GM12891 (cell line): ENCODE data around the gene OVCH1.

Experiments
- DNase-seq: peaks from one replicate; pipeline ENCODE4 v3.0.0; 2011; ENCODE audit warnings: low spot score; ENCODE audit not compliant: insufficient read length
- FAIRE-seq: peaks from 2 replicates; lab custom pipeline; 2011; peaks lifted over from hg19 to GRCh38; lab: Jason Lieb, UNC
- PAX5 ChIP-seq: IDR thresholded peaks from 2 replicates; pipeline ENCODE4 v1.6.1; 2011; ENCODE audit warnings: low read length, moderate library complexity, mild to moderate bottlenecking; ENCODE audit not compliant: insufficient read depth, severe bottlenecking
- POLR2A ChIP-seq: IDR thresholded peaks from 2 replicates; pipeline ENCODE4 v1.6.1; 2011; ENCODE audit warnings: low read depth, low read length, control low read depth
- POLR2AphosphoS5 ChIP-seq: IDR thresholded peaks from 2 replicates; pipeline ENCODE4 v1.6.1; 2011; ENCODE audit warnings: low read depth, low read length, control low read depth
- POU2F2 ChIP-seq: IDR thresholded peaks from 2 replicates; pipeline ENCODE4 v1.6.1; 2011; ENCODE audit warnings: low read depth, mild to moderate bottlenecking, control low read depth, low read length, moderate library complexity
- SPI1 ChIP-seq: IDR thresholded peaks from 2 replicates; pipeline ENCODE4 v1.6.1; 2011; ENCODE audit warnings: low read depth, low read length, control low read depth
- TAF1 ChIP-seq: IDR thresholded peaks from 2 replicates; pipeline ENCODE4 v1.6.1; 2011; ENCODE audit warnings: low read depth, low read length, control low read depth

OVCH1 gene

GRCh38 chr12:29530436-29530835 is 33.0 kb upstream of the OVCH1 start:
- TF ChIP-seq TAF1 (no peak), POU2F2 (no peak), POLR2A (no peak)
- no peak for FAIRE-seq

GRCh38 chr12:29528161-29528560 is 30.7 kb upstream of the OVCH1 start:
- no peak for TF ChIP-seq SPI1
- TF ChIP-seq PAX5: no peak
- TF ChIP-seq TAF1: no peak
- TF ChIP-seq POLR2AphosphoS5: no peak
- TF ChIP-seq POLR2A: no peak
- TF ChIP-seq POU2F2: no peak
- DNase-seq: no peak
- no peak for FAIRE-seq

More at GRCh38 chr12:29530436-29530835, 33.0 kb upstream of the OVCH1 start:
- no peak for DNase-seq

DNA sequence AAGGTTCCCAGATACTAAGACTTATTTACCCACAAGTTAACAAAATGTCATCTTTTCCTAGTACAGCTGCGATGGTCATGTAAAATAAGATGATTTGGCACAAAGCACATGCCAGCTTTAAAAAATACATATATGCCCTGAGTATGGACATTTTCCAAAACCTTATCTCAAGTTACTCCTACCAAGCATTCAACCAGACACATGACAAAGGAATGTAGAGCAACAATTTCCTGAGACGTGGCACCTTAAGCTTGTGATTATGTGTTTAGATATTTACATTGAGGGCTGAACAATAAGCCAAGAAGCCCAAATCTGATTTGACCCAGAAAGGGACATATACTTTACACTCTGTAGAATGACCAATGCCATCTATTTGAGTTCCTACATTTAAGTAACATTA is 24.5 kb upstream of the OVCH1 start:
- no peak for DNase-seq
- TF ChIP-seq POU2F2 (no peak), PAX5 (no peak)
- FAIRE-seq: no peak

DNA sequence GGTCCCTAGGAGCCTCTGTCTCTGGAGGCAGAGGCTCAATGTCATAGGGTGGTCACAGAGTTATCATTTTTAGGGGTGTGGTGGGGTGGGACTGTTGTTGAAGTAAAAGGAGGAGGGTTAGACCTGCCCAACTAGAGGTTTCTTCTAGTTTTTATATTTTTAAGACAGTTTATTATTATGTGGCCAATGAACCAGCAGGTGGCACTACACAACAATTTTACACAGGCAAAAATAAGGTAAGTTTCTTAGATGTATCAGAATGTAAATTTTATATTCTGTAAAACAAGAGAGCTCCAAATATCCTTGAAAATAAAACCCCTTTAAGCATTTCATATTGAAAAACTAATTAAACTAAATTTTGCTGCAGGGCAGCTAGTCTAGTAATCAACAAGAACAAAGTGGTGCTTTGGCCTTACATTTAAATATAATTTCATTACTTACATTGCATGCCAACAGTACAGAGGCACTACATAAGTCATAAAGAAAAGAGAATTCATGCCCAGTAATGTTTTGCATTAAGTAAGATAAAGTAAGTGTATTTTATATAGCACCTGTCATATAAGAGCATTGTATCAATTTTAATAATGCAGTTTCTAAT is 22.2 kb upstream of the OVCH1 start:
- DNase-seq (no peak), FAIRE-seq (peak; percentile 40)
- TF ChIP-seq SPI1 (no peak), POLR2A (no peak), POU2F2 (no peak), PAX5 (no peak), POLR2AphosphoS5 (no peak), TAF1 (no peak)

GRCh38 chr12:29518407-29518806 is 20.9 kb upstream of the OVCH1 start:
- no peak for FAIRE-seq

GRCh38 chr12:29517264-29517663 is 19.8 kb upstream of the OVCH1 start:
- DNase-seq: no peak
- TF ChIP-seq TAF1 (no peak), POU2F2 (no peak), POLR2A (no peak), SPI1 (no peak), PAX5 (no peak), POLR2AphosphoS5 (no peak)
- no peak for FAIRE-seq

More at GRCh38 chr12:29518407-29518806, 20.9 kb upstream of the OVCH1 start:
- TF ChIP-seq POLR2A: no peak
- TF ChIP-seq POU2F2: no peak
- TF ChIP-seq TAF1: no peak
- TF ChIP-seq POLR2AphosphoS5: no peak
- TF ChIP-seq PAX5: no peak
- TF ChIP-seq SPI1: no peak
- no peak for DNase-seq

GRCh38 chr12:29516431-29516875 is 19.0 kb upstream of the OVCH1 start:
- FAIRE-seq: no peak
- no peak for TF ChIP-seq SPI1
- no peak for TF ChIP-seq PAX5
- TF ChIP-seq TAF1: no peak
- no peak for TF ChIP-seq POLR2A
- no peak for TF ChIP-seq POLR2AphosphoS5
- DNase-seq: no peak

- DNase-seq: no peak
- FAIRE-seq: no peak
- TF ChIP-seq POLR2AphosphoS5 (no peak), SPI1 (no peak), PAX5 (no peak), POU2F2 (no peak), POLR2A (no peak), TAF1 (no peak)
Observed at GRCh38 chr12:29510591-29511185, 13.2 kb upstream of the OVCH1 start.

DNA sequence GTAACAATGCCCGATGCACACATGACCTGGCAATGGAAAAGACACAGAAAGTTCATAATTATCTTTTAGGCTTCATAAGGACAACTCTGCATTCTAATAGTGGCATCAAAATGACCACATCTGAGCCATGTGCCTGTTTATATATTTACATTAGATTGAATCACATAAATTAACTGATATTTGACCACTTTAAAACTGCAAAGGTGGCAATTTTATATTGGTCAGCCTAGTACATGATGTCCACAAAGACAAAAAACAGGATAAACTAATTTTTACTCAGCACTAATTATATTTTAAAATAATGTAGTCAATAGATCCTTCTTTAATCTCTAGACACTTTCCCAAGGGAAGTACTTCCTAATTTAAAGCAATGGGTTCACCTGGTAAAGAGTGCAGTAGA is 12.0 kb upstream of the OVCH1 start:
- TF ChIP-seq SPI1: no peak
- TF ChIP-seq POLR2AphosphoS5: no peak
- no peak for TF ChIP-seq PAX5
- no peak for TF ChIP-seq POU2F2
- TF ChIP-seq TAF1: no peak
- TF ChIP-seq POLR2A: no peak
- FAIRE-seq (no peak), DNase-seq (no peak)

GRCh38 chr12:29508949-29509348 is 11.5 kb upstream of the OVCH1 start:
- FAIRE-seq (no peak), DNase-seq (no peak)
- TF ChIP-seq POLR2A (no peak), PAX5 (no peak), SPI1 (no peak), POLR2AphosphoS5 (no peak), TAF1 (no peak), POU2F2 (no peak)
